WTC11 (cell line): ENCODE measurements around the gene SHOC1. TPM values are rescaled to one million over a fixed set of nuclear protein-coding genes. Genes with fewer than 3 reads are reported as not detected.

Experiments used
- ATAC-seq: fragments of 200-7000 bp; cut with Tn5 transposase; 2 replicates; pipeline ENCODE4 v1.10.0; 2021; ENCODE audit warnings: mild to moderate bottlenecking, moderate library complexity
- Bru-seq: library from RNA; stranded (reverse); fragments of 400-500 nt; gene quantifications from one replicate; lab custom pipeline; 2021; lab: Mats Ljungman, UMichigan
- CTCF ChIA-PET: fragments of 300-600 bp; sonication (Branson Sonifier 250); formaldehyde crosslinking; loops from one replicate; lab custom pipeline; 2021; ENCODE audit warnings: antibody characterized with exemption; lab: Charles Lee
- POLR2A ChIA-PET: fragments of 350-600 bp; sonication (Branson Sonifier 250); formaldehyde crosslinking; loops from one replicate; lab custom pipeline; 2021; ENCODE audit warnings: antibody characterized with exemption; lab: Charles Lee
- DNase-seq: peaks from one replicate; pipeline ENCODE4 v3.0.0; 2021; ENCODE audit warnings: low spot score
- H3K27ac Mint-ChIP-seq: 2 replicates; pipeline ENCODE4 v1.8.0; 2021; ENCODE audit warnings: mixed read lengths
- H3K27me3 Mint-ChIP-seq: 2 replicates; pipeline ENCODE4 v1.8.0; 2021; ENCODE audit warnings: low read depth, mild to moderate bottlenecking, moderate library complexity, mixed read lengths
- H3K36me3 Mint-ChIP-seq: 2 replicates; pipeline ENCODE4 v1.8.0; 2021; ENCODE audit warnings: mixed read lengths
- H3K4me1 Mint-ChIP-seq: 2 replicates; pipeline ENCODE4 v1.8.0; 2022; ENCODE audit warnings: mixed read lengths
- H3K4me3 Mint-ChIP-seq: 2 replicates; pipeline ENCODE4 v1.8.0; 2021; ENCODE audit warnings: mild to moderate bottlenecking, moderate library complexity, mixed read lengths
- H3K9me3 Mint-ChIP-seq: 2 replicates; pipeline ENCODE4 v1.8.0; 2021; ENCODE audit warnings: mixed read lengths
- ARID4B ChIP-seq: sonication (generic); formaldehyde crosslinking; IDR thresholded peaks from 2 replicates; pipeline ENCODE4 v1.8.0; 2023; ENCODE audit warnings: missing genetic modification reagents, mild to moderate bottlenecking, borderline replicate concordance
- CBFB ChIP-seq: sonication (generic); formaldehyde crosslinking; IDR thresholded peaks from 2 replicates; pipeline ENCODE4 v1.8.1; 2022; ENCODE audit warnings: mild to moderate bottlenecking, low read depth, missing genetic modification reagents
- E2F4 ChIP-seq: sonication (generic); formaldehyde crosslinking; IDR thresholded peaks from 2 replicates; pipeline ENCODE4 v1.8.1; 2022; ENCODE audit warnings: low read depth, mild to moderate bottlenecking, moderate library complexity, missing genetic modification reagents, borderline replicate concordance
- ESRRA ChIP-seq: sonication (generic); formaldehyde crosslinking; IDR thresholded peaks from 2 replicates; pipeline ENCODE4 v1.8.1; 2022; ENCODE audit warnings: mild to moderate bottlenecking, missing genetic modification reagents, borderline replicate concordance
- FOXP1 ChIP-seq: sonication (generic); formaldehyde crosslinking; IDR thresholded peaks from 2 replicates; pipeline ENCODE4 v1.8.0; 2022; ENCODE audit warnings: missing genetic modification reagents, mild to moderate bottlenecking, moderate library complexity, borderline replicate concordance
- HMGA2 ChIP-seq: fragments of 250-450 bp; sonication (Bioruptor Pico); IDR thresholded peaks from 2 replicates; pipeline ENCODE4 v1.4.0; 2021; ENCODE audit warnings: mild to moderate bottlenecking, moderate library complexity
- PRDM15 ChIP-seq: sonication (generic); formaldehyde crosslinking; IDR thresholded peaks from 2 replicates; pipeline ENCODE4 v1.8.0; 2022; ENCODE audit warnings: missing genetic modification reagents
- USF1 ChIP-seq: sonication (generic); formaldehyde crosslinking; IDR thresholded peaks from 2 replicates; pipeline ENCODE4 v1.8.0; 2022; ENCODE audit warnings: mild to moderate bottlenecking, missing genetic modification reagents
- USF2 ChIP-seq: sonication (generic); formaldehyde crosslinking; IDR thresholded peaks from 2 replicates; pipeline ENCODE4 v1.8.1; 2023; ENCODE audit warnings: mild to moderate bottlenecking, missing genetic modification reagents, moderate library complexity
- ZMAT4 ChIP-seq: fragments of 250-450 bp; sonication (Bioruptor Pico); IDR thresholded peaks from 2 replicates; pipeline ENCODE4 v1.9.0; 2021; ENCODE audit warnings: mild to moderate bottlenecking
- ZNF416 ChIP-seq: fragments of 250-450 bp; sonication (Bioruptor Pico); IDR thresholded peaks from 2 replicates; pipeline ENCODE4 v1.9.0; 2021; ENCODE audit warnings: mild to moderate bottlenecking, inconsistent platforms
- ZNF425 ChIP-seq: fragments of 250-450 bp; sonication (Bioruptor Pico); conservative IDR thresholded peaks from 2 replicates; pipeline ENCODE4 v1.9.0; 2021; ENCODE audit warnings: mild to moderate bottlenecking
- long read RNA-seq, 3 experiments: library from RNA in 1 of 3; library from capped mRNA in 1 of 3; library from polyadenylated mRNA in 1 of 3; unstranded in 2 of 3; stranded (forward) in 1 of 3; transcript quantifications; one replicate each; pipeline ENCODE4 v2.0.0, GENCODE V29; 2021
- total RNA-seq: library from RNA; stranded (reverse); gene quantifications from 3 replicates; pipeline ENCODE4 v1.2.3, GENCODE V29; 2021

Gene SHOC1
- total RNA-seq (not detected in 3 replicates), Bru-seq, nascent RNA (percentile 5 among the genes with signal in this experiment)
- long read RNA-seq, experiment 1, result 0 reads
- long read RNA-seq, experiment 2, result 0 reads
- long read RNA-seq, experiment 3, result 0 reads

- Mint-ChIP-seq H3K27me3 (no peaks in the 10 kb centered on the region), H3K4me3 (no peak within 1 kb of the TSS), H3K36me3 (0 out of 2 replicates have a peak, but pooled peaks cover 3% of the 10 kb centered on the region), H3K27ac (no peak within 1 kb of the TSS), H3K4me1 (no peaks in the 10 kb centered on the region), H3K9me3 (no peaks in the 10 kb centered on the region)
- DNase-seq (no peak), ATAC-seq (peak; percentile 63)
- CTCF ChIA-PET, result interaction anchor here (0.6 kb wide), 1 partner anchor 161 kb away, joined by 4 read pairs; no protein-coding TSS in a partner anchor
- POLR2A ChIA-PET, result no interaction called here
- TF ChIP-seq USF1 (CRISPR knock-in tag), result no peak
- TF ChIP-seq USF2 (CRISPR knock-in tag), result peak; percentile 64
- no peak for TF ChIP-seq ZNF425 (CRISPR knock-in tag)
- TF ChIP-seq PRDM15 (CRISPR knock-in tag), result peak; percentile 58; the same call in 1 of the 2 replicates
- TF ChIP-seq HMGA2 (CRISPR knock-in tag), result no peak
- TF ChIP-seq E2F4 (CRISPR knock-in tag), result no peak
- no peak for TF ChIP-seq ZNF416 (CRISPR knock-in tag)
- no peak for TF ChIP-seq CBFB
- TF ChIP-seq FOXP1 (CRISPR knock-in tag), result no peak
Observed at GRCh38 chr9:111794835-111795556, at the start of gene SHOC1. SHOC1 (minus strand) TSS chr9:111794937; CDS start chr9:111791418, 3,519 bp downstream.

GRCh38 chr9:111843971-111844370, 49.2 kb upstream of the SHOC1 start:
- DNase-seq, result no peak
- no peaks in the 10 kb centered on the region for H3K9me3 Mint-ChIP-seq
- no peaks in the 10 kb centered on the region for H3K27me3 Mint-ChIP-seq
- H3K4me3 Mint-ChIP-seq, result no peak overlapping the region
- ChIA-PET CTCF (no interaction called here), POLR2A (no interaction called here)
- H3K4me1 Mint-ChIP-seq, result no peaks in the 10 kb centered on the region
- no peak for ATAC-seq
- H3K36me3 Mint-ChIP-seq, result no peaks in the 10 kb centered on the region
- no peak overlapping the region for H3K27ac Mint-ChIP-seq
- TF ChIP-seq ZMAT4 (no peak), ARID4B (no peak), ESRRA (CRISPR knock-in tag) (no peak), PRDM15 (CRISPR knock-in tag) (no peak)
